Activated CD4-positive, alpha-beta T cell treated with anti-CD3 and anti-CD28 coated beads for 24 hours (primary cell): ENCODE data around the gene MBD6.
"Not testable (repeated sequence)": the region's sequence is repeated elsewhere in the genome, so short reads cannot be mapped to it uniquely, and the experiment has no call there.

Experiments
- DNase-seq, 2 donors: peaks; one replicate each; pipeline ENCODE4 v3.0.0-alpha.2; 2020; ENCODE audit warnings: low read depth in 2 of 2

The MBD6 gene

GRCh38 chr12:57549203-57549908, 26.7 kb downstream of the MBD6 start:
- DNase-seq, result no peak

- DNase-seq, result peak; percentile 27 to 37
These were observed 27.5 kb downstream of the MBD6 start, which contains the start of gene KIF5A for GRCh38 chr12:57549909-57550640. TSS of gene KIF5A (plus strand) at chr12:57550044. CDS start at chr12:57550272, 228 bp downstream.

GRCh38 chr12:57550641-57551549, 28.3 kb downstream of the MBD6 start:
- DNase-seq, result no peak

- DNase-seq, result no peak
These were observed 29.1 kb downstream of the MBD6 start for GRCh38 chr12:57551637-57552305.

- DNase-seq, result no peak
These were observed 29.7 kb downstream of the MBD6 start for GRCh38 chr12:57552306-57552651.

GRCh38 chr12:57552835-57553313, 30.2 kb downstream of the MBD6 start:
- no peak for DNase-seq

GRCh38 chr12:57553343-57554202, 30.9 kb downstream of the MBD6 start:
- no peak for DNase-seq

GRCh38 chr12:57554453-57554852, 31.8 kb downstream of the MBD6 start:
- DNase-seq, result no peak

- DNase-seq, result no peak
These were observed 32.3 kb downstream of the MBD6 start for GRCh38 chr12:57554897-57555296.

GRCh38 chr12:57558864-57559263, 36.2 kb downstream of the MBD6 start:
- no peak for DNase-seq

GRCh38 chr12:57560516-57560915, 37.9 kb downstream of the MBD6 start:
- no peak for DNase-seq

- not testable (repeated sequence) for DNase-seq
These were observed 38.5 kb downstream of the MBD6 start for GRCh38 chr12:57561117-57561516.

- no peak for DNase-seq
These were observed 40.7 kb downstream of the MBD6 start for GRCh38 chr12:57563358-57563757.

GRCh38 chr12:57564178-57564740, 41.6 kb downstream of the MBD6 start:
- DNase-seq, result no peak

- no peak for DNase-seq
These were observed 46.2 kb downstream of the MBD6 start for GRCh38 chr12:57568838-57569237.

GRCh38 chr12:57569858-57570257, 47.2 kb downstream of the MBD6 start:
- no peak for DNase-seq

- not testable (repeated sequence) for DNase-seq
These were observed 47.8 kb downstream of the MBD6 start for GRCh38 chr12:57570438-57570837.

- DNase-seq, result no peak
These were observed 49.5 kb downstream of the MBD6 start for GRCh38 chr12:57571926-57572762.

GRCh38 chr12:57574795-57575194, 52.2 kb downstream of the MBD6 start:
- DNase-seq, result no peak
